GM18867 (cell line): ENCODE data around the gene SLC2A3.
"Not testable (repeated sequence)": the region's sequence is repeated elsewhere in the genome, so short reads cannot be mapped to it uniquely, and the experiment has no call there.

Experiments
- ATAC-seq: cut with Tn5 transposase; IDR thresholded peaks from one replicate; pipeline ENCODE4 v1.9.1; 2021; ENCODE audit warnings: mild to moderate bottlenecking, moderate library complexity; ENCODE audit not compliant: unreplicated experiment

Gene SLC2A3

GRCh38 chr12:7917392-7918267 is 18.4 kb downstream of the SLC2A3 start:
- ATAC-seq, result no peak

GRCh38 chr12:7916936-7917335 is 19.1 kb downstream of the SLC2A3 start:
- no peak for ATAC-seq

- ATAC-seq, result no peak
Observed at GRCh38 chr12:7915661-7916403, 20.2 kb downstream of the SLC2A3 start.

- ATAC-seq, result not testable (repeated sequence)
Observed at GRCh38 chr12:7910106-7910505, 25.9 kb downstream of the SLC2A3 start.

- ATAC-seq, result no peak
Observed at GRCh38 chr12:7907009-7907408, 29.0 kb downstream of the SLC2A3 start.

- ATAC-seq, result not testable (repeated sequence)
Observed at GRCh38 chr12:7906303-7906702, 29.7 kb downstream of the SLC2A3 start.

GRCh38 chr12:7905600-7906125 is 30.3 kb downstream of the SLC2A3 start:
- ATAC-seq, result not testable (repeated sequence)

GRCh38 chr12:7905071-7905470 is 30.9 kb downstream of the SLC2A3 start:
- ATAC-seq, result no peak

- not testable (repeated sequence) for ATAC-seq
Observed at GRCh38 chr12:7902416-7902815, 33.6 kb downstream of the SLC2A3 start.

GRCh38 chr12:7899755-7900154 is 36.2 kb downstream of the SLC2A3 start:
- no peak for ATAC-seq

- ATAC-seq, result not testable (repeated sequence)
Observed at GRCh38 chr12:7896726-7897125, 39.3 kb downstream of the SLC2A3 start.

- no peak for ATAC-seq
Observed at GRCh38 chr12:7892186-7892980, 43.6 kb downstream of the SLC2A3 start.

- no peak for ATAC-seq
Observed at GRCh38 chr12:7884689-7885088, 51.3 kb downstream of the SLC2A3 start.

- not testable (repeated sequence) for ATAC-seq
Observed at GRCh38 chr12:7881736-7882120, 54.3 kb downstream of the SLC2A3 start.

GRCh38 chr12:7880952-7881735 is 54.8 kb downstream of the SLC2A3 start:
- not testable (repeated sequence) for ATAC-seq

GRCh38 chr12:7879246-7879645 is 56.7 kb downstream of the SLC2A3 start:
- no peak for ATAC-seq

- ATAC-seq, result no peak
Observed at GRCh38 chr12:7877420-7877819, 58.6 kb downstream of the SLC2A3 start.

- no peak for ATAC-seq
Observed at GRCh38 chr12:7872566-7873319, 63.2 kb downstream of the SLC2A3 start, which contains the start of gene SLC2A14. Gene SLC2A14 (minus strand): TSS chr12:7872915. CDS start chr12:7869880, 3,035 bp downstream.

- no peak for ATAC-seq
Observed at GRCh38 chr12:7870335-7870734, 65.7 kb downstream of the SLC2A3 start.
